KMS-11 (cell line): ENCODE results near the gene ZFP62.

Experiments used
- H2AFZ ChIP-seq: fragments of 200-600 bp; sonication (generic); 2 replicates; pipeline ENCODE4 v1.6.1; 2016; ENCODE audit warnings: antibody characterized with exemption, mixed run types, low read depth
- H3K27ac ChIP-seq: fragments of 200-600 bp; sonication (generic); 2 replicates; pipeline ENCODE4 v1.6.1; 2016; ENCODE audit warnings: mild to moderate bottlenecking, mixed run types
- H3K27me3 ChIP-seq: fragments of 200-600 bp; sonication (generic); 2 replicates; pipeline ENCODE4 v1.6.1; 2017; ENCODE audit warnings: mild to moderate bottlenecking, low read depth, mixed run types, moderate library complexity; ENCODE audit not compliant: insufficient read depth
- H3K36me3 ChIP-seq: fragments of 200-600 bp; sonication (generic); 2 replicates; pipeline ENCODE4 v1.6.1; 2017; ENCODE audit warnings: mild to moderate bottlenecking, mixed run types; ENCODE audit not compliant: insufficient read depth
- H3K4me1 ChIP-seq: fragments of 200-600 bp; sonication (generic); 2 replicates; pipeline ENCODE4 v1.6.1; 2016; ENCODE audit warnings: mild to moderate bottlenecking, low read depth, mixed run types; ENCODE audit not compliant: poor library complexity, severe bottlenecking
- H3K4me2 ChIP-seq: fragments of 200-600 bp; sonication (generic); 2 replicates; pipeline ENCODE4 v1.7.0; 2016; ENCODE audit warnings: mild to moderate bottlenecking, mixed run types
- H3K4me3 ChIP-seq: fragments of 200-600 bp; sonication (generic); IDR thresholded peaks from 2 replicates; pipeline ENCODE4 v1.6.1; 2017; ENCODE audit warnings: low read depth, low read length, mixed read lengths; ENCODE audit not compliant: insufficient read depth
- H3K79me2 ChIP-seq: fragments of 200-600 bp; sonication (generic); 2 replicates; pipeline ENCODE4 v1.6.1; 2016; ENCODE audit warnings: low read depth, mixed run types; ENCODE audit not compliant: insufficient read depth
- H3K9ac ChIP-seq: fragments of 200-600 bp; sonication (generic); 2 replicates; pipeline ENCODE4 v1.6.1; 2016; ENCODE audit warnings: mild to moderate bottlenecking, mixed run types
- H4K20me1 ChIP-seq: fragments of 200-600 bp; sonication (generic); 2 replicates; pipeline ENCODE4 v1.6.1; 2016; ENCODE audit warnings: mild to moderate bottlenecking, mixed run types; ENCODE audit not compliant: insufficient read depth
- CTCF ChIP-seq: fragments of 200-600 bp; sonication (generic); conservative IDR thresholded peaks from 2 replicates; pipeline ENCODE4 v1.6.1; 2017; ENCODE audit warnings: low read depth, mild to moderate bottlenecking, antibody characterized with exemption, low read length, moderate library complexity, mixed read lengths

ZFP62 gene

GRCh38 chr5:180799902-180800801, 60.9 kb downstream of the ZFP62 start:
- Histone ChIP-seq H3K4me2 (no peak overlapping the region), H3K79me2 (peaks cover 60% of the 10 kb centered on the region), H2AFZ (no peak overlapping the region), H3K27ac (no peak overlapping the region), H3K4me1 (peaks cover 31% of the 10 kb centered on the region), H3K9ac (no peak overlapping the region), H3K27me3 (no peaks in the 10 kb centered on the region), H3K4me3 (no peak overlapping the region), H3K36me3 (no peaks in the 10 kb centered on the region), H4K20me1 (no peaks in the 10 kb centered on the region)
- no peak for TF ChIP-seq CTCF

- TF ChIP-seq CTCF = 0 out of 2 replicates have a peak, but pooled peaks have one; percentile 21
- Histone ChIP-seq H3K79me2 (peaks cover 60% of the 10 kb centered on the region), H3K9ac (no peak overlapping the region), H4K20me1 (no peaks in the 10 kb centered on the region), H3K27me3 (no peaks in the 10 kb centered on the region), H3K4me1 (peaks cover 22% of the 10 kb centered on the region), H3K4me2 (no peak overlapping the region), H3K36me3 (no peaks in the 10 kb centered on the region), H3K27ac (no peak overlapping the region), H2AFZ (no peak overlapping the region), H3K4me3 (no peak overlapping the region)
Observed at GRCh38 chr5:180799194-180799593, 61.9 kb downstream of the ZFP62 start.

- Histone ChIP-seq H3K9ac (no peak overlapping the region), H3K27me3 (no peaks in the 10 kb centered on the region), H3K4me2 (no peak overlapping the region), H3K27ac (no peak overlapping the region), H3K4me1 (peaks cover 19% of the 10 kb centered on the region), H3K36me3 (no peaks in the 10 kb centered on the region), H2AFZ (no peak overlapping the region), H4K20me1 (no peaks in the 10 kb centered on the region), H3K4me3 (no peak overlapping the region), H3K79me2 (peaks cover 66% of the 10 kb centered on the region)
- TF ChIP-seq CTCF = no peak
Observed at GRCh38 chr5:180798193-180798592, 62.9 kb downstream of the ZFP62 start.
